Measurements from ENCODE around the gene RIPK1. TPM values are rescaled to one million over a fixed set of nuclear protein-coding genes. Genes with fewer than 3 reads are reported as not detected.

Gene RIPK1
- total and polyA plus RNA-seq, 9 of the 15 experiments (the other 6 are each of a cell fraction or from before 2014, with no cell fraction given): 3.8 to 24.9 (median 17.7) TPM

- peak; percentile 94 for TF ChIP-seq ARID4B (CRISPR knock-in tag; IDR thresholded peaks at IDR 0.05)
- TF ChIP-seq ZFX (CRISPR knock-in tag; IDR thresholded peaks at IDR 0.05): peak; percentile 95
- TF ChIP-seq PKNOX1 (IDR thresholded peaks at IDR 0.05): peak; percentile 78
- TF ChIP-seq KDM2B (CRISPR knock-in tag; IDR thresholded peaks at IDR 0.05): peak; percentile 50; the same call in 1 of the 2 replicates
- peak; percentile 59; the same call in 1 of the 2 replicates for TF ChIP-seq EP400 (IDR thresholded peaks at IDR 0.05)
- no peak for TF ChIP-seq HNRNPL (IDR thresholded peaks at IDR 0.05; ENCODE audit: low read depth, low read length)
- TF ChIP-seq SMARCC2 (IDR thresholded peaks at IDR 0.05; ENCODE audit: low read depth): no peak; the same call in 1 of the 2 replicates
- TF ChIP-seq ZNF280A (IDR thresholded peaks at IDR 0.05; ENCODE audit: low read depth, partially characterized antibody): no peak
- peak; percentile 38; the same call in 1 of the 2 replicates for TF ChIP-seq BCOR (IDR thresholded peaks at IDR 0.05)
- peak; percentile 28; the same call in 1 of the 2 replicates for TF ChIP-seq MBD2 (IDR thresholded peaks at IDR 0.05; ENCODE audit: borderline replicate concordance, low read depth)
- TF ChIP-seq CEBPG (CRISPR knock-in tag; IDR thresholded peaks at IDR 0.05): no peak
- no peak for TF ChIP-seq CEBPG (tag; conservative IDR thresholded peaks at IDR 0.05 in 1 of 2, IDR thresholded peaks at IDR 0.05 in 1 of 2)
- peak; percentile 69 for TF ChIP-seq RREB1 (CRISPR knock-in tag; IDR thresholded peaks at IDR 0.05)
Observed at GRCh38 chr6:3063733-3064700, 4.3 kb upstream of the RIPK1 start (continued).
